A549 treated with AZD9567 at 1 μM for 4 hours (cell line): ENCODE data around the gene CDK15. TPM values are rescaled to one million over a fixed set of nuclear protein-coding genes. Genes with fewer than 3 reads are reported as not detected.

ENCODE experiments used
- total RNA-seq: library from RNA; stranded (reverse); fragments of 200-300 nt; extraction: Qiagen RNA extraction; gene quantifications from 5 replicates; pipeline ENCODE4 v1.2.3, GENCODE V29; 2022; ENCODE audit not compliant: insufficient read depth

CDK15 gene
- not detected in 5 replicates for total RNA-seq

DNA sequence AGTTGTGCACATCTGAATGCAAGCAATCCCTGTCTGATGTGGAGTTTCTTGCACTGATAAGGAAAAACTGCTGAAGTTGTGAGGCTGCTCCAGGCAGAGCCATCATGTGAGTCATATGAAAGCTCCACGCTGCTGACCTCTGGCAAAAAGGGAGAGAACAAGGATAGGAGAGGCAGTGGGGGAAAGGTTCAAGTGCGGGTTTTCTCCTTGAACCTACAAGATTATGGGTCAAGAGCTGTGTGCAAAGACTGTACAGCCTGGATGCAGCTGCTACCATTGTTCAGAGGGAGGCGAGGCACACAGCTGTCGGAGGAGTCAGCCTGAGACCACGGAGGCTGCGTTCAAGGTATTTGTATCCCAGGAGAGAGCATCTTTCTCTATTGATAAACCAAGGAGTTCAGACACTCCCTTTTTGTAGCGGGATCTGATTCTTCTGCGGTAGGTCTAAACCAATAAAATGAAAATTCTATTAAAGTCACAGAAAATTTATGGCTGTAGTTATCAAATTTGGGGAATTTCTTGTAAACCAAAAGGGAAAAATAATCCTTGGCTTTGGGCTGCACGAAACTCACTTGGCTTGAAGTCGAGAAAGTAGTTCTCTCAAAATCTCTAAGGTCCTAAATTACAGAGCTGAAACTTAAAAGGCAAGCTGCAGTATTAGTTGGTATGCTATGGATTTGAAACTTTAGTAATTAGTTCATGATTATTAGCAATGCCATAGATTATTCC, at the start of gene CDK15:
Gene CDK15 (plus strand): TSS at position 96 of the 729 bp plus-strand sequence. CDS start 128 bp downstream, at position 224.

DNA sequence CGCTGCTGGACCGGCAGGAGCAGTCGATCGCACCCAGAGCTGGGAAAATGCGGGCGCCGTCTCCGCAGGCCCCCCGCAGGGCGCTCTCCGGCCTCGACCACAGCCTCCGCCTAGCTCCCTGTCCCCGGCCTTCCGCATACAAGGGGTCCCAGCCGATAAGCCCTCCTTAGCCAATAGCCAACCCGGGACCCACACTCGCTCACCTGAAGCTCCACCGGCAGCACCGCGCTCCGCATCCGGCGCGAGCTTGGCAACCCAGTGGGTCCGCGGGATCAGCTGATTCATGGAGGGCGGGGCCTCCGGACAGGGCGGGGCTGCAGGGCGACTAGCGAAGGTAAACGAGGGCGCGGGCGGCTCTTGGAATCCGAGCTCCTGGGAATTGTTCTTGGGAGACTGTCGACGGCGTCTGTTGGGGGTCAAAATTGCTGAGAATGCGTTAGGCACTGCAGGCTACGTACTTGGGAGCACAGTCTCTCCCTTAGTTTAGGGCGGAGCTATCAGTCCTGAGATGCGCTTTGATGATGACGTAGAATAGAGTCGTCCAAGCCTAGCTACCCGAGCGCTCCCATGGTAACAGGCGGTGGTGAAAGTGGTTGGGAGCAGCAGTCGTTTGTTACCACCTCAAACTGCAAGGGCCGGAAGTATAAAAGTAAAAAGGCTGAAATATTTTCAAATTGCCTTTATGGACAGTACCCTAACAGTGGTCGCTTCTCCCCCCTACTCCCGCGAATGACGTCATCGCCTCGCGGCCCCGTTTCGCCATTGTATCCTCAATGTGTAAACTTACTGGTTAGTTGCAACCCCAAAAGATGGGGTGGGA, 25.5 kb upstream of the CDK15 start, which contains the start of gene ALS2:
Gene ALS2 (minus strand): TSS at position 260 of the 820 bp plus-strand sequence. CDS start 12,048 bp downstream, outside the sequence.

Other genes starting within 250 kb of the CDK15 start
- gene TMEM237, start 163.0 kb upstream of the CDK15 start, total RNA-seq, result 17.9 to 27.4 TPM (median 19.0 TPM) in 5 replicates
- gene MPP4, start 107.9 kb upstream of the CDK15 start, total RNA-seq, result 0.03 to 0.11 TPM (median 0.07 TPM) in 4 of 5 replicates, not detected in the other
- gene ALS2, start 25.6 kb upstream of the CDK15 start, total RNA-seq, result 12.2 to 13.8 TPM (median 12.5 TPM) in 5 replicates
- 4.0 to 7.7 TPM (median 7.3 TPM) in 5 replicates for gene FZD7, start 227.3 kb downstream of the CDK15 start, total RNA-seq